SK-N-SH treated with all-trans-retinoic acid at 6 μM for 48 hours (cell line): Measurements from ENCODE around the gene MED15.
A peak's percentile ranks its signal among the peaks of the same experiment; 100 is the strongest.

Source experiments
- ATAC-seq: fragments of 200-7000 bp; cut with Tn5 transposase; 3 replicates; pipeline ENCODE4 v1.9.1; 2020; ENCODE audit warnings: mild to moderate bottlenecking, moderate library complexity
- ARNTL ChIP-seq: fragments of 450-650 bp; formaldehyde crosslinking; IDR thresholded peaks from 2 replicates; pipeline ENCODE4 v1.5.0; 2020; ENCODE audit warnings: low read depth, mild to moderate bottlenecking, moderate library complexity, borderline replicate concordance
- BACH2 ChIP-seq: fragments of 250-450 bp; sonication (Bioruptor Pico); IDR thresholded peaks from 2 replicates; pipeline ENCODE4 v1.9.0; 2021; ENCODE audit warnings: mild to moderate bottlenecking, borderline replicate concordance
- CREB5 ChIP-seq: fragments of 250-450 bp; sonication (Bioruptor Pico); IDR thresholded peaks from 2 replicates; pipeline ENCODE4 v1.5.1; 2020; ENCODE audit warnings: low read depth, mild to moderate bottlenecking, moderate library complexity
- CSRNP3 ChIP-seq: fragments of 250-450 bp; sonication (Bioruptor Pico); IDR thresholded peaks from 2 replicates; pipeline ENCODE4 v1.5.1; 2021; ENCODE audit warnings: mild to moderate bottlenecking, moderate library complexity
- ESRRG ChIP-seq: fragments of 250-450 bp; sonication (Bioruptor Pico); IDR thresholded peaks from 2 replicates; pipeline ENCODE4 v1.6.1; 2021; ENCODE audit warnings: mild to moderate bottlenecking
- GLIS3 ChIP-seq: fragments of 250-450 bp; sonication (Bioruptor Pico); IDR thresholded peaks from 2 replicates; pipeline ENCODE4 v1.5.0; 2020; ENCODE audit warnings: mild to moderate bottlenecking, moderate library complexity
- ISL1 ChIP-seq: fragments of 250-450 bp; sonication (Bioruptor Pico); IDR thresholded peaks from 2 replicates; pipeline ENCODE4 v2.1.2; 2022; ENCODE audit warnings: mild to moderate bottlenecking, moderate library complexity
- OSR1 ChIP-seq: fragments of 250-450 bp; sonication (Bioruptor Pico); IDR thresholded peaks from 2 replicates; pipeline ENCODE4 v1.8.0; 2022; ENCODE audit warnings: moderate library complexity, mild to moderate bottlenecking, inconsistent platforms
- PATZ1 ChIP-seq: fragments of 250-450 bp; sonication (Bioruptor Pico); IDR thresholded peaks from 2 replicates; pipeline ENCODE4 v1.8.0; 2020; ENCODE audit warnings: mild to moderate bottlenecking, moderate library complexity, borderline replicate concordance
- POU6F1 ChIP-seq: fragments of 250-450 bp; sonication (Bioruptor Pico); IDR thresholded peaks from 2 replicates; pipeline ENCODE4 v1.8.0; 2021; ENCODE audit warnings: low read depth, mild to moderate bottlenecking, moderate library complexity, borderline replicate concordance
- RARB ChIP-seq: fragments of 250-450 bp; sonication (Bioruptor Pico); IDR thresholded peaks from 2 replicates; pipeline ENCODE4 v1.8.0; 2021; ENCODE audit warnings: mild to moderate bottlenecking, moderate library complexity
- SNAI2 ChIP-seq: fragments of 250-450 bp; sonication (Bioruptor Pico); IDR thresholded peaks from 2 replicates; pipeline ENCODE4 v1.5.0; 2020; ENCODE audit warnings: mild to moderate bottlenecking, moderate library complexity
- TCF4 ChIP-seq: fragments of 250-450 bp; sonication (Bioruptor Pico); IDR thresholded peaks from 2 replicates; pipeline ENCODE4 v1.8.0; 2021; ENCODE audit warnings: mild to moderate bottlenecking, moderate library complexity, borderline replicate concordance
- ZC3H10 ChIP-seq: fragments of 250-450 bp; sonication (Bioruptor Pico); IDR thresholded peaks from 2 replicates; pipeline ENCODE4 v1.5.1; 2021; ENCODE audit warnings: mild to moderate bottlenecking, moderate library complexity
- ZFP3 ChIP-seq: fragments of 250-450 bp; sonication (Bioruptor Pico); IDR thresholded peaks from 2 replicates; pipeline ENCODE4 v1.5.0; 2020; ENCODE audit warnings: mild to moderate bottlenecking, moderate library complexity
- ZFP30 ChIP-seq: fragments of 450-650 bp; formaldehyde crosslinking; IDR thresholded peaks from 2 replicates; pipeline ENCODE4 v1.5.0; 2022; ENCODE audit warnings: mild to moderate bottlenecking, moderate library complexity
- ZNF565 ChIP-seq: fragments of 450-650 bp; formaldehyde crosslinking; conservative IDR thresholded peaks from 2 replicates; pipeline ENCODE4 v1.5.0; 2020; ENCODE audit warnings: low read depth, mild to moderate bottlenecking, moderate library complexity
- ZNF70 ChIP-seq: fragments of 450-650 bp; formaldehyde crosslinking; IDR thresholded peaks from 2 replicates; pipeline ENCODE4 v1.5.0; 2020; ENCODE audit warnings: mild to moderate bottlenecking, moderate library complexity
- ZNF8 ChIP-seq: fragments of 450-650 bp; formaldehyde crosslinking; IDR thresholded peaks from 2 replicates; pipeline ENCODE4 v1.5.0; 2020; ENCODE audit warnings: mild to moderate bottlenecking, moderate library complexity

MED15 gene

GRCh38 chr22:20530368-20531153 lies 23.2 kb downstream of the MED15 start:
- no peak for TF ChIP-seq ZFP30
- no peak for TF ChIP-seq GLIS3 (CRISPR knock-in tag)
- TF ChIP-seq ZNF70 (CRISPR knock-in tag), result no peak
- TF ChIP-seq OSR1 (CRISPR knock-in tag), result no peak
- no peak for TF ChIP-seq CREB5
- no peak for TF ChIP-seq ZNF565
- ATAC-seq, result peak; percentile 63

- ATAC-seq, result no peak; the same call in 1 of the 3 replicates
- TF ChIP-seq SNAI2 (CRISPR knock-in tag) (no peak), ZNF565 (no peak), RARB (CRISPR knock-in tag) (no peak), ARNTL (CRISPR knock-in tag) (no peak), ZFP3 (CRISPR knock-in tag) (no peak), CREB5 (no peak), TCF4 (no peak), PATZ1 (CRISPR knock-in tag) (no peak)
Observed at GRCh38 chr22:20531154-20531403, 23.7 kb downstream of the MED15 start.

GRCh38 chr22:20531404-20532201 lies 24.2 kb downstream of the MED15 start:
- TF ChIP-seq TCF4 (peak; percentile 18; the same call in 1 of the 2 replicates), ZFP3 (CRISPR knock-in tag) (peak; percentile 92), ARNTL (CRISPR knock-in tag) (no peak)
- TF ChIP-seq, all 23 proteins: peak for 2
- peak; percentile 93 for ATAC-seq

- TF ChIP-seq ZNF8 (CRISPR knock-in tag), result no peak
- TF ChIP-seq ZNF70 (CRISPR knock-in tag), result no peak
- no peak for ATAC-seq
Observed at GRCh38 chr22:20532256-20532993, 25.0 kb downstream of the MED15 start.

- no peak for ATAC-seq
- TF ChIP-seq CREB5 (no peak), BACH2 (CRISPR knock-in tag) (no peak), TCF4 (no peak), ZC3H10 (CRISPR knock-in tag) (no peak), CSRNP3 (CRISPR knock-in tag) (no peak), SNAI2 (CRISPR knock-in tag) (no peak), POU6F1 (CRISPR knock-in tag) (no peak), ESRRG (CRISPR knock-in tag) (no peak), ISL1 (no peak), ZNF565 (no peak), OSR1 (CRISPR knock-in tag) (no peak), PATZ1 (CRISPR knock-in tag) (no peak), ZFP3 (CRISPR knock-in tag) (no peak)
Observed at GRCh38 chr22:20533095-20533878, 25.9 kb downstream of the MED15 start.
